A549 treated with AZD9567 at 1 μM for 4 hours (cell line): ENCODE data around the gene BAD. TPM values are rescaled to one million over a fixed set of nuclear protein-coding genes. Genes with fewer than 3 reads are reported as not detected.

ENCODE experiments used
- total RNA-seq: library from RNA; stranded (reverse); fragments of 200-300 nt; extraction: Qiagen RNA extraction; gene quantifications from 5 replicates; pipeline ENCODE4 v1.2.3, GENCODE V29; 2022; ENCODE audit not compliant: insufficient read depth

The BAD gene
- total RNA-seq, 1 experiment from 2014 or later: 90.3 TPM

Other genes with a start within 250 kb of the BAD start
- gene FLRT1, start 248.7 kb downstream of the BAD start, total RNA-seq: 0.03 to 0.07 TPM (median 0.04 TPM) in 4 of 5 replicates, not detected in the other
- 8.5 to 16.1 TPM (median 13.2 TPM) in 5 replicates for gene MACROD1, start 118.6 kb downstream of the BAD start, total RNA-seq
- 229 to 287 TPM (median 245 TPM) in 5 replicates for gene STIP1, start 98.5 kb downstream of the BAD start, total RNA-seq
- gene FERMT3, start 77.9 kb downstream of the BAD start, total RNA-seq: 1.4 to 2.9 TPM (median 2.0 TPM) in 5 replicates
- 24.4 to 28.3 TPM (median 27.7 TPM) in 5 replicates for gene TRPT1, start 58.5 kb downstream of the BAD start, total RNA-seq
- gene NUDT22, start 58.4 kb downstream of the BAD start, total RNA-seq: 29.9 to 44.8 TPM (median 41.7 TPM) in 5 replicates
- 12.2 to 24.2 TPM (median 21.8 TPM) in 5 replicates for gene DNAJC4, start 54.1 kb downstream of the BAD start, total RNA-seq
- 30.4 to 51.7 TPM (median 47.5 TPM) in 5 replicates for gene VEGFB, start 50.1 kb downstream of the BAD start, total RNA-seq
- 107 to 137 TPM (median 134 TPM) in 5 replicates for gene FKBP2, start 43.6 kb downstream of the BAD start, total RNA-seq
- gene PPP1R14B, start 37.7 kb downstream of the BAD start, total RNA-seq: 166 to 357 TPM (median 343 TPM) in 5 replicates
- 17.3 to 27.6 TPM (median 22.8 TPM) in 5 replicates for gene PLCB3, start 33.1 kb downstream of the BAD start, total RNA-seq
- 33.6 to 50.4 TPM (median 43.5 TPM) in 5 replicates for gene GPR137, start 1.2 kb upstream of the BAD start, total RNA-seq
- 0.05 to 0.19 TPM in 2 of 5 replicates, not detected in the others for gene KCNK4, start 6.6 kb upstream of the BAD start, total RNA-seq
- gene CATSPERZ, start 15.7 kb upstream of the BAD start, total RNA-seq: 2.4 to 3.2 TPM (median 2.7 TPM) in 4 of 5 replicates, not detected in the other
- 38.4 to 59.5 TPM (median 56.3 TPM) in 5 replicates for gene ESRRA, start 20.9 kb upstream of the BAD start, total RNA-seq
- 378 to 462 TPM (median 417 TPM) in 5 replicates for gene TRMT112, start 32.9 kb upstream of the BAD start, total RNA-seq
- 367 to 480 TPM (median 454 TPM) in 5 replicates for gene PRDX5, start 33.5 kb upstream of the BAD start, total RNA-seq
- 3.5 to 8.9 TPM (median 8.7 TPM) in 5 replicates for gene CCDC88B, start 55.5 kb upstream of the BAD start, total RNA-seq
- gene RPS6KA4, start 74.5 kb upstream of the BAD start, total RNA-seq: 45.9 to 68.3 TPM (median 61.7 TPM) in 5 replicates